ENCODE results near the gene TRAPPC11. TPM values are rescaled to one million over a fixed set of nuclear protein-coding genes. Genes with fewer than 3 reads are reported as not detected.

TRAPPC11 gene
- polyA plus RNA-seq, 1 donor from 2014 or later: 78.1 TPM

- no peak overlapping the region for H2AFZ ChIP-seq (ENCODE audit: low read depth, low read length)
- H3K9me3 ChIP-seq (ENCODE audit: low read length): no peaks in the 10 kb centered on the region
- no peaks in the 10 kb centered on the region for H3F3A ChIP-seq (ENCODE audit: insufficient read depth, low read length, poor library complexity, severe bottlenecking)
- H3K27ac ChIP-seq (ENCODE audit: low read length): no peak overlapping the region
- no peak overlapping the region for H3K9ac ChIP-seq (ENCODE audit: low read length)
- peaks cover 13% of the 10 kb centered on the region for H3K27me3 ChIP-seq (ENCODE audit: insufficient read depth, low read depth, low read length)
- no peaks in the 10 kb centered on the region for H3K9me2 ChIP-seq (ENCODE audit: insufficient read depth, low read length)
- no peaks in the 10 kb centered on the region for H3K36me3 ChIP-seq (ENCODE audit: insufficient read depth, low read length)
- no peak overlapping the region for H3K4me3 ChIP-seq (ENCODE audit: low read length)
- H4K20me1 ChIP-seq (ENCODE audit: insufficient read depth): no peaks in the 10 kb centered on the region
- no peaks in the 10 kb centered on the region for H3K79me2 ChIP-seq (replicated peaks; ENCODE audit: insufficient read depth, low read length)
- TF ChIP-seq SMC3 (conservative IDR thresholded peaks at IDR 0.05; ENCODE audit: poor library complexity) (no peak), RAD21 (conservative IDR thresholded peaks at IDR 0.05) (no peak)
- H3K4me2 ChIP-seq (ENCODE audit: low read length): no peak overlapping the region
Observed at GRCh38 chr4:183721207-183722081, 62.4 kb downstream of the TRAPPC11 start.

- Histone ChIP-seq H3K27me3 (ENCODE audit: insufficient read depth, low read depth, low read length) (peaks cover 13% of the 10 kb centered on the region), H3F3A (ENCODE audit: insufficient read depth, low read length, poor library complexity, severe bottlenecking) (no peaks in the 10 kb centered on the region), H2AFZ (ENCODE audit: low read depth, low read length) (no peak overlapping the region), H3K4me2 (ENCODE audit: low read length) (no peak overlapping the region), H3K9me3 (ENCODE audit: low read length) (no peaks in the 10 kb centered on the region), H3K79me2 (replicated peaks; ENCODE audit: insufficient read depth, low read length) (no peaks in the 10 kb centered on the region), H3K4me3 (ENCODE audit: low read length) (peak overlapping the region; percentile 58), H3K27ac (ENCODE audit: low read length) (no peak overlapping the region), H4K20me1 (ENCODE audit: insufficient read depth) (no peaks in the 10 kb centered on the region), H3K9ac (ENCODE audit: low read length) (peak overlapping the region; percentile 0), H3K36me3 (ENCODE audit: insufficient read depth, low read length) (no peaks in the 10 kb centered on the region), H3K9me2 (ENCODE audit: insufficient read depth, low read length) (no peaks in the 10 kb centered on the region)
- TF ChIP-seq SMC3 (conservative IDR thresholded peaks at IDR 0.05; ENCODE audit: poor library complexity): peak; percentile 17
- TF ChIP-seq TAF1 (IDR thresholded peaks at IDR 0.05; ENCODE audit: low read depth): no peak
- TF ChIP-seq, protein P1, sequence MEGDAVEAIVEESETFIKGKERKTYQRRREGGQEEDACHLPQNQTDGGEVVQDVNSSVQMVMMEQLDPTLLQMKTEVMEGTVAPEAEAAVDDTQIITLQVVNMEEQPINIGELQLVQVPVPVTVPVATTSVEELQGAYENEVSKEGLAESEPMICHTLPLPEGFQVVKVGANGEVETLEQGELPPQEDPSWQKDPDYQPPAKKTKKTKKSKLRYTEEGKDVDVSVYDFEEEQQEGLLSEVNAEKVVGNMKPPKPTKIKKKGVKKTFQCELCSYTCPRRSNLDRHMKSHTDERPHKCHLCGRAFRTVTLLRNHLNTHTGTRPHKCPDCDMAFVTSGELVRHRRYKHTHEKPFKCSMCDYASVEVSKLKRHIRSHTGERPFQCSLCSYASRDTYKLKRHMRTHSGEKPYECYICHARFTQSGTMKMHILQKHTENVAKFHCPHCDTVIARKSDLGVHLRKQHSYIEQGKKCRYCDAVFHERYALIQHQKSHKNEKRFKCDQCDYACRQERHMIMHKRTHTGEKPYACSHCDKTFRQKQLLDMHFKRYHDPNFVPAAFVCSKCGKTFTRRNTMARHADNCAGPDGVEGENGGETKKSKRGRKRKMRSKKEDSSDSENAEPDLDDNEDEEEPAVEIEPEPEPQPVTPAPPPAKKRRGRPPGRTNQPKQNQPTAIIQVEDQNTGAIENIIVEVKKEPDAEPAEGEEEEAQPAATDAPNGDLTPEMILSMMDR (IDR thresholded peaks at IDR 0.05; ENCODE audit: poor library complexity, severe bottlenecking): peak; percentile 15
Observed at GRCh38 chr4:183722731-183723560, 63.9 kb downstream of the TRAPPC11 start.

GRCh38 chr4:183723561-183724228, 64.6 kb downstream of the TRAPPC11 start:
- no peak overlapping the region for H3K9ac ChIP-seq (ENCODE audit: low read length)
- H3K4me2 ChIP-seq (ENCODE audit: low read length): no peak overlapping the region

More at GRCh38 chr4:183723561-183724228, 64.6 kb downstream of the TRAPPC11 start:
- H3K36me3 ChIP-seq (ENCODE audit: insufficient read depth, low read length): no peaks in the 10 kb centered on the region
- no peaks in the 10 kb centered on the region for H3K9me3 ChIP-seq (ENCODE audit: low read length)
- H3F3A ChIP-seq (ENCODE audit: insufficient read depth, low read length, poor library complexity, severe bottlenecking): no peaks in the 10 kb centered on the region
- no peaks in the 10 kb centered on the region for H3K9me2 ChIP-seq (ENCODE audit: insufficient read depth, low read length)
- no peak overlapping the region for H3K27ac ChIP-seq (ENCODE audit: low read length)
- H3K27me3 ChIP-seq (ENCODE audit: insufficient read depth, low read depth, low read length): peaks cover 13% of the 10 kb centered on the region
- H3K4me3 ChIP-seq (ENCODE audit: low read length): peak overlapping the region; percentile 58
- no peaks in the 10 kb centered on the region for H4K20me1 ChIP-seq (ENCODE audit: insufficient read depth)
- TF ChIP-seq, protein P2, sequence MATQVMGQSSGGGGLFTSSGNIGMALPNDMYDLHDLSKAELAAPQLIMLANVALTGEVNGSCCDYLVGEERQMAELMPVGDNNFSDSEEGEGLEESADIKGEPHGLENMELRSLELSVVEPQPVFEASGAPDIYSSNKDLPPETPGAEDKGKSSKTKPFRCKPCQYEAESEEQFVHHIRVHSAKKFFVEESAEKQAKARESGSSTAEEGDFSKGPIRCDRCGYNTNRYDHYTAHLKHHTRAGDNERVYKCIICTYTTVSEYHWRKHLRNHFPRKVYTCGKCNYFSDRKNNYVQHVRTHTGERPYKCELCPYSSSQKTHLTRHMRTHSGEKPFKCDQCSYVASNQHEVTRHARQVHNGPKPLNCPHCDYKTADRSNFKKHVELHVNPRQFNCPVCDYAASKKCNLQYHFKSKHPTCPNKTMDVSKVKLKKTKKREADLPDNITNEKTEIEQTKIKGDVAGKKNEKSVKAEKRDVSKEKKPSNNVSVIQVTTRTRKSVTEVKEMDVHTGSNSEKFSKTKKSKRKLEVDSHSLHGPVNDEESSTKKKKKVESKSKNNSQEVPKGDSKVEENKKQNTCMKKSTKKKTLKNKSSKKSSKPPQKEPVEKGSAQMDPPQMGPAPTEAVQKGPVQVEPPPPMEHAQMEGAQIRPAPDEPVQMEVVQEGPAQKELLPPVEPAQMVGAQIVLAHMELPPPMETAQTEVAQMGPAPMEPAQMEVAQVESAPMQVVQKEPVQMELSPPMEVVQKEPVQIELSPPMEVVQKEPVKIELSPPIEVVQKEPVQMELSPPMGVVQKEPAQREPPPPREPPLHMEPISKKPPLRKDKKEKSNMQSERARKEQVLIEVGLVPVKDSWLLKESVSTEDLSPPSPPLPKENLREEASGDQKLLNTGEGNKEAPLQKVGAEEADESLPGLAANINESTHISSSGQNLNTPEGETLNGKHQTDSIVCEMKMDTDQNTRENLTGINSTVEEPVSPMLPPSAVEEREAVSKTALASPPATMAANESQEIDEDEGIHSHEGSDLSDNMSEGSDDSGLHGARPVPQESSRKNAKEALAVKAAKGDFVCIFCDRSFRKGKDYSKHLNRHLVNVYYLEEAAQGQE (IDR thresholded peaks at IDR 0.05; ENCODE audit: borderline replicate concordance): no peak
- TF ChIP-seq TAF1 (IDR thresholded peaks at IDR 0.05; ENCODE audit: low read depth) (no peak), SMC3 (conservative IDR thresholded peaks at IDR 0.05; ENCODE audit: poor library complexity) (no peak), MXI1 (conservative IDR thresholded peaks at IDR 0.05; ENCODE audit: poor library complexity, severe bottlenecking) (no peak), POLR2AphosphoS5 (IDR thresholded peaks at IDR 0.05) (no peak), RAD21 (conservative IDR thresholded peaks at IDR 0.05) (no peak), EP300 (conservative IDR thresholded peaks at IDR 0.05; ENCODE audit: poor library complexity, severe bottlenecking) (no peak)
- TF ChIP-seq, protein P1 (IDR thresholded peaks at IDR 0.05; ENCODE audit: poor library complexity, severe bottlenecking): no peak
- H2AFZ ChIP-seq (ENCODE audit: low read depth, low read length): no peak overlapping the region
- H3K79me2 ChIP-seq (replicated peaks; ENCODE audit: insufficient read depth, low read length): no peaks in the 10 kb centered on the region
